ENCODE data around the gene TPPP.

The TPPP gene

GRCh38 chr5:640461-641330, 52.5 kb downstream of the TPPP start:
- TF ChIP-seq CTCF (IDR thresholded peaks at IDR 0.05; ENCODE audit: low read depth, low read length, missing control alignments) = no peak
- no peak for DNase-seq (ENCODE audit: extremely low read depth, low read depth)

GRCh38 chr5:639584-640213, 53.5 kb downstream of the TPPP start:
- TF ChIP-seq CTCF (IDR thresholded peaks at IDR 0.05; ENCODE audit: low read depth, low read length, missing control alignments) = no peak
- H3K4me3 ChIP-seq (replicated peaks; ENCODE audit: low read depth, low read length) = no peak overlapping the region
- no peak for DNase-seq (ENCODE audit: extremely low read depth, low read depth)

More at GRCh38 chr5:640461-641330, 52.5 kb downstream of the TPPP start:
- no peak overlapping the region for H3K4me3 ChIP-seq (replicated peaks; ENCODE audit: low read depth, low read length)

- TF ChIP-seq CTCF (IDR thresholded peaks at IDR 0.05; ENCODE audit: low read depth, low read length, missing control alignments) = no peak
These were observed 54.0 kb downstream of the TPPP start for GRCh38 chr5:639253-639530.

GRCh38 chr5:638501-639252, 54.5 kb downstream of the TPPP start:
- TF ChIP-seq CTCF (IDR thresholded peaks at IDR 0.05; ENCODE audit: low read depth, low read length, missing control alignments) = no peak

More at GRCh38 chr5:639253-639530, 54.0 kb downstream of the TPPP start:
- no peak overlapping the region for H3K4me3 ChIP-seq (replicated peaks; ENCODE audit: low read depth, low read length)
- DNase-seq (ENCODE audit: extremely low read depth, low read depth) = no peak

GRCh38 chr5:637581-638450, 55.3 kb downstream of the TPPP start:
- no peak for DNase-seq (ENCODE audit: extremely low read depth, low read depth)
- H3K4me3 ChIP-seq (replicated peaks; ENCODE audit: low read depth, low read length) = no peak overlapping the region
- no peak for TF ChIP-seq CTCF (IDR thresholded peaks at IDR 0.05; ENCODE audit: low read depth, low read length, missing control alignments)

More at GRCh38 chr5:638501-639252, 54.5 kb downstream of the TPPP start:
- DNase-seq (ENCODE audit: extremely low read depth, low read depth) = no peak
- H3K4me3 ChIP-seq (replicated peaks; ENCODE audit: low read depth, low read length) = no peak overlapping the region

GRCh38 chr5:636951-637350, 56.2 kb downstream of the TPPP start:
- H3K4me3 ChIP-seq (replicated peaks; ENCODE audit: low read depth, low read length) = no peak overlapping the region
- no peak for TF ChIP-seq CTCF (IDR thresholded peaks at IDR 0.05; ENCODE audit: low read depth, low read length, missing control alignments)
- no peak for DNase-seq (ENCODE audit: extremely low read depth, low read depth)
